Urinary bladder (tissue), 4 donors: Measurements from ENCODE around the gene CETP. TPM values are rescaled to one million over a fixed set of nuclear protein-coding genes. Genes with fewer than 3 reads are reported as not detected.

ENCODE experiments used
- DNase-seq: peaks from one replicate; pipeline ENCODE4 v3.0.0-alpha.2; 2015; ENCODE audit errors: extremely low spot score
- H3K27ac ChIP-seq: one replicate; pipeline ENCODE4 v1.5.1; 2013; ENCODE audit warnings: low read depth, mild to moderate bottlenecking, moderate library complexity
- H3K36me3 ChIP-seq: one replicate; pipeline ENCODE4 v1.6.1; 2013; ENCODE audit warnings: mild to moderate bottlenecking, moderate library complexity; ENCODE audit not compliant: insufficient read depth
- H3K4me1 ChIP-seq: one replicate; pipeline ENCODE4 v1.6.1; 2013; ENCODE audit warnings: mild to moderate bottlenecking, moderate library complexity; ENCODE audit not compliant: insufficient read depth
- H3K4me3 ChIP-seq: one replicate; pipeline ENCODE4 v1.5.1; 2013; ENCODE audit warnings: low read depth, low read length
- WGBS: extraction: QIAGEN DNeasy Blood & Tissue Kit; methylation state at CpG from one replicate; pipeline ENCODE4 v1.1.7; 2013; 5-methylcytosine and 5-hydroxymethylcytosine counted together
- polyA plus RNA-seq: library from polyadenylated mRNA; stranded (reverse); fragments of 200-250 nt; gene quantifications from one replicate; pipeline ENCODE4 v1.2.3, GENCODE V29; 2013
- total RNA-seq: library from RNA; depleted of rRNA; stranded (reverse); fragments of >200 nt; gene quantifications from one replicate; pipeline ENCODE4 v1.2.3, GENCODE V29; 2014
- donor health status: healthy with polysubstance abuse.
- donor health status: healthy.

CETP gene
- total and polyA plus RNA-seq, 2 donors, result 0.25 to 1.6 TPM

GRCh38 chr16:56956076-56956475 lies 5.7 kb upstream of the CETP start:
- no peaks in the 10 kb centered on the region for H3K36me3 ChIP-seq
- no peak overlapping the region for H3K27ac ChIP-seq
- H3K4me3 ChIP-seq, result no peak overlapping the region
- no peaks in the 10 kb centered on the region for H3K4me1 ChIP-seq
- 90% methylated on average over 4 of the region's 4 CpGs for WGBS
- DNase-seq, result no peak

GRCh38 chr16:56956756-56957155 lies 5.0 kb upstream of the CETP start:
- H3K4me3 ChIP-seq, result no peak overlapping the region
- H3K4me1 ChIP-seq, result no peaks in the 10 kb centered on the region
- 58% methylated on average over 4 of the region's 4 CpGs for WGBS
- no peaks in the 10 kb centered on the region for H3K36me3 ChIP-seq
- DNase-seq, result no peak
- no peak overlapping the region for H3K27ac ChIP-seq

- Histone ChIP-seq H3K4me3 (no peak overlapping the region), H3K4me1 (no peaks in the 10 kb centered on the region), H3K27ac (no peak overlapping the region), H3K36me3 (no peaks in the 10 kb centered on the region)
- DNase-seq, result no peak
- 69% methylated on average over 13 of the region's 13 CpGs for WGBS
Measured at GRCh38 chr16:56960681-56961281, 969 bp upstream of the CETP start.

- Histone ChIP-seq H3K4me3 (no peak overlapping the region), H3K36me3 (no peaks in the 10 kb centered on the region), H3K27ac (no peak overlapping the region), H3K4me1 (no peaks in the 10 kb centered on the region)
- DNase-seq, result no peak
- 56% methylated on average over 3 of the region's 3 CpGs for WGBS
Measured at GRCh38 chr16:56961386-56961785, 364 bp upstream of the CETP start.

GRCh38 chr16:56964243-56965148 lies 2.7 kb downstream of the CETP start:
- no peak for DNase-seq
- Histone ChIP-seq H3K4me3 (no peak overlapping the region), H3K36me3 (no peaks in the 10 kb centered on the region), H3K4me1 (no peaks in the 10 kb centered on the region), H3K27ac (no peak overlapping the region)
- WGBS, result 52% methylated on average over 30 of the region's 30 CpGs

GRCh38 chr16:56965149-56966092 lies 3.7 kb downstream of the CETP start:
- H3K36me3 ChIP-seq, result no peaks in the 10 kb centered on the region
- no peak overlapping the region for H3K4me3 ChIP-seq
- no peaks in the 10 kb centered on the region for H3K4me1 ChIP-seq
- no peak overlapping the region for H3K27ac ChIP-seq
- DNase-seq, result no peak
- WGBS, result 84% methylated on average over 12 of the region's 12 CpGs

GRCh38 chr16:56966093-56966475 lies 4.3 kb downstream of the CETP start:
- DNase-seq, result no peak
- H3K27ac ChIP-seq, result no peak overlapping the region
- 40% methylated on average over 3 of the region's 3 CpGs for WGBS
- H3K36me3 ChIP-seq, result no peaks in the 10 kb centered on the region
- no peaks in the 10 kb centered on the region for H3K4me1 ChIP-seq
- H3K4me3 ChIP-seq, result no peak overlapping the region

- DNase-seq, result no peak
- no peaks in the 10 kb centered on the region for H3K36me3 ChIP-seq
Measured at GRCh38 chr16:56967733-56968132, 6.0 kb downstream of the CETP start.

GRCh38 chr16:56969769-56970168 lies 8.0 kb downstream of the CETP start:
- Histone ChIP-seq H3K4me3 (no peak overlapping the region), H3K36me3 (no peaks in the 10 kb centered on the region), H3K4me1 (no peaks in the 10 kb centered on the region), H3K27ac (no peak overlapping the region)
- no peak for DNase-seq
- WGBS, result 93% methylated on average over 7 of the region's 7 CpGs

More at GRCh38 chr16:56967733-56968132, 6.0 kb downstream of the CETP start:
- WGBS, result 48% methylated on average over 2 of the region's 2 CpGs
- Histone ChIP-seq H3K27ac (no peak overlapping the region), H3K4me3 (no peak overlapping the region), H3K4me1 (no peaks in the 10 kb centered on the region)

- WGBS, result 84% methylated on average over 8 of the region's 8 CpGs
- Histone ChIP-seq H3K4me1 (no peaks in the 10 kb centered on the region), H3K27ac (no peak overlapping the region), H3K4me3 (no peak overlapping the region), H3K36me3 (no peaks in the 10 kb centered on the region)
- no peak for DNase-seq
Measured at GRCh38 chr16:56970934-56971767, 9.4 kb downstream of the CETP start.

GRCh38 chr16:56971768-56972043 lies 10.0 kb downstream of the CETP start:
- H3K27ac ChIP-seq, result no peak overlapping the region
- WGBS, result 96% methylated on average over 3 of the region's 3 CpGs
- DNase-seq, result no peak

GRCh38 chr16:56972403-56973293 lies 10.9 kb downstream of the CETP start:
- no peak for DNase-seq
- no peaks in the 10 kb centered on the region for H3K4me1 ChIP-seq
- H3K4me3 ChIP-seq, result no peak overlapping the region
- 73% methylated on average over 18 of the region's 18 CpGs for WGBS
- H3K27ac ChIP-seq, result no peak overlapping the region
- H3K36me3 ChIP-seq, result no peaks in the 10 kb centered on the region

More at GRCh38 chr16:56971768-56972043, 10.0 kb downstream of the CETP start:
- no peaks in the 10 kb centered on the region for H3K4me1 ChIP-seq
- no peak overlapping the region for H3K4me3 ChIP-seq
- no peaks in the 10 kb centered on the region for H3K36me3 ChIP-seq
